Coronary artery (tissue), 2 donors: ENCODE data around the gene FOXF1.

Source experiments
- DNase-seq: peaks from one replicate; pipeline ENCODE4 v3.0.0-alpha.2; 2017; ENCODE audit warnings: low spot score
- H3K27ac ChIP-seq, 2 donors: fragments of 200-600 bp; sonication (generic); one replicate each; pipeline ENCODE4 v1.5.1; 2016 to 2019
- H3K4me3 ChIP-seq: fragments of 200-600 bp; sonication (generic); 2 replicates; pipeline ENCODE4 v1.5.1; 2016; ENCODE audit warnings: mild to moderate bottlenecking, moderate library complexity
- TF ChIP-seq, protein P1 (sequence below): fragments of 200-600 bp; sonication (generic); IDR thresholded peaks from one replicate; pipeline ENCODE4 v1.5.1; 2019; ENCODE audit warnings: antibody characterized with exemption

The FOXF1 gene

DNA sequence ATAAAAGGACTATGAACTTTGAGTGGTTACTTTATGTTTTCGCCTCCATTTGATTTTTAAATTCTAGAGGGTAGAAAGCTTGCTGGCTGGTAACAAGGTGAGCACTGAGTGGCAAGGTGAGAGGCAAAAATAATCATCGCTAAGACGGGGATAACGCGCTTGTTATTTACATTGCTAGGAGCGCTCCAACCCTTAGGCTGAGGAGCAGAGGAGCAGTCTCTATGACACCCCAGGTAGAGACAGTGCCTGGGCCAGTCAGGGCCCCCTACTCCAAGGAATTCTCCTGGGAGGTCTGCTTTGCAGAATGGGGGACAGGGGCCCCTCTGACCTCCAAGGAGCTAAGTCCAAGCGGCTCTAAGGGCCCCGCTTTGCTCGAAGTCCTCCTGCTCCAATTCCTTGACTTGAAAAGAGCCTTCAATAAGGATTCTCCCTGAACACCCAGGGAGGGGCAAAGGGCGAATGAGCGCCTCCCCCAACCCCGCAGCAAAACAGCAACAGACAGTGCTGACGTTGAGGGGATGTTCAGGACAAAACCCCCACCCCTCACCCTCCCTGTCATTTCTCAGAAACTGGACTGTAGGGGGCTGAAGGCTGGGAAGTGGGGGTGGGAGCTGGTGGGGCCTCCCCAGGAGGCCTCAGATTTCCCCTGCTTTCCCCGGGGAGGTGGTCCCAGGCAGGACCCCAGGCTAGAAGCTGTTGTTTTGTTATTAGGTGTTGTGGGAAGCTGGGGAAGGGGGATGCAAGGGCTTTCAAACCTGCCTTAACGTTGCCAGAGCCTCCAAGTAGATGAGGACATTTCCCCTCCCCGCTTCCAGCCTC, 10.2 kb upstream of the FOXF1 start:
- TF ChIP-seq, protein P1, sequence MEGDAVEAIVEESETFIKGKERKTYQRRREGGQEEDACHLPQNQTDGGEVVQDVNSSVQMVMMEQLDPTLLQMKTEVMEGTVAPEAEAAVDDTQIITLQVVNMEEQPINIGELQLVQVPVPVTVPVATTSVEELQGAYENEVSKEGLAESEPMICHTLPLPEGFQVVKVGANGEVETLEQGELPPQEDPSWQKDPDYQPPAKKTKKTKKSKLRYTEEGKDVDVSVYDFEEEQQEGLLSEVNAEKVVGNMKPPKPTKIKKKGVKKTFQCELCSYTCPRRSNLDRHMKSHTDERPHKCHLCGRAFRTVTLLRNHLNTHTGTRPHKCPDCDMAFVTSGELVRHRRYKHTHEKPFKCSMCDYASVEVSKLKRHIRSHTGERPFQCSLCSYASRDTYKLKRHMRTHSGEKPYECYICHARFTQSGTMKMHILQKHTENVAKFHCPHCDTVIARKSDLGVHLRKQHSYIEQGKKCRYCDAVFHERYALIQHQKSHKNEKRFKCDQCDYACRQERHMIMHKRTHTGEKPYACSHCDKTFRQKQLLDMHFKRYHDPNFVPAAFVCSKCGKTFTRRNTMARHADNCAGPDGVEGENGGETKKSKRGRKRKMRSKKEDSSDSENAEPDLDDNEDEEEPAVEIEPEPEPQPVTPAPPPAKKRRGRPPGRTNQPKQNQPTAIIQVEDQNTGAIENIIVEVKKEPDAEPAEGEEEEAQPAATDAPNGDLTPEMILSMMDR: no peak
- no peak overlapping the region for H3K27ac ChIP-seq
- DNase-seq: no peak
- no peak overlapping the region for H3K4me3 ChIP-seq

DNA sequence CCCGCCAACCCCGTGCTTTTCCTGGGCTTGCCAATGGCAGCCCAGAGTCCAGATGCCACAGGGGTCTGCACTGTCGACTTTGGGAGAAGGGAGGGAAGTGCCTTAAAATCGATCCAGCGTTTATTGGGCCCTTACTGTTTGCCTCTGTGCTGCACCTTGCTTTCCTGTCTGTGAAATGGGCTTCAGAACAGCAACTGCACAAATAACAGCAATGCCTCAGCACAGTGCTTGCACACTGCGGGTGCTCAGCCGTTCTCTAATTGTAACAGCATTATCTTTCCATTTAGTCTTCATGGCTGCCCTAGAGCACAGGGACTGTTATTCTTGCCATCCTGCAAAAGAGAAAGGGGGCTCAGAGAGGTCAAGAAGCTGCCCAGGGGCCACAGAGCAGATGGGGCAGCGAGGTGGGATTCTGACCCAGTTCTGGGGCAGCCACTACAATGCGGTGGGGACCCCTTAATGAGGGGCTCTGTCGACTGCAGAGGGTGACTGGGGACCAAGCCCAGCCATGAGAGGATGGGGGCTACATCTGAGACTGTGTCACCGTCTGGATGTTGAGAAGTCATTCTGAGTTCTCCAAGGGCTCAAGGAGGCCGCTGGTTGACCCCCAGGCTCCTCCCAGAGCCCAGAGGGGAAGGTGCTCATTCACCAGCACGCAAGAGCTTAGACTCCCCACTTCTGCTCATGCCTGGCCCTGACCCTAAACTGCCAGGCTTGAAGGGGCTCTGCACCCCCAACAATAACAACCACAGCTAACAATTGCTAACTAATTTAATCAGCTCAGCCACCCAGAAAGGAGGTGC, 9.4 kb upstream of the FOXF1 start:
- TF ChIP-seq, protein P1: no peak
- H3K4me3 ChIP-seq: no peak overlapping the region
- H3K27ac ChIP-seq: no peak overlapping the region

DNA sequence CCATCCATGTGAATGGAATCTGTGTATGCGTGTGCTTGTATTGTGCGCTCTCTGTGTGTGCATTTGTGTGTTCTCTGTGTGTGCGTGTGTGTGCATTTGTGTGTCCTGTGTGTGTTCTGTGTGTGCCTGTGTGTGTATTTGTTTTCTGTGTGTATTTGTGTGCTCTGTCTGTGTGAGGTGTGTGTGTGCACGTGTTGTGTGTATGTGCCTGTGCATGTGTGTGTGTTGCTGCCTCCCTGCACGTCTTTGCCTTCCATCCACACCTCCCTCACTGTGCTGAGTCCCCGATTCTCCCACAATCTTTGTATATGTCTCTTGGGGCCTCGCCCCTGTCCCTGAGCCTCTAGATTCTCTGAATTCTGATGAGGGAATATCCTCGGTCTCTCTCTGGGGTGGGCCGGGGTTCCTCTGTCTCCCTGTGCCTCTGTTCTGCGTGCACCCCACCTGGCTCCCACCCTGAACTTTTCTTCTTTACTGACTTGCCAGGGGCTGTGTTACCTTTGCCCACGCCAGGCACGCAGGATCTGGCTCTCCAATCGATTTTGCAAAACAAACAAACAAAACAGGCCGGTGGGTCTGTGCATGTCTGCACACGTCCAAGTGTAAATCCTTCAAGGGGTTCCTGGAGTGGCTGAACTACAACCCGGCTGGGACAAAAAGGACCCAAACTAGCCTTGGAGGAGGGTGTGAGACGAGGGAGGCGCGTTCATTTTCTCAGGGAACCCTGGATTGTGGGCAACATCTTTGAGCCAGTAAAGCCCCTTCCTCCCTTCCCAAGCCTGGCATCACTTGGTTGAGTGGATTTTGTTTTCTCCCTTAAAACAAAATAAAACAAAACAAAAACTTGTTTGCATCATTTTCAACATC, 8.1 kb upstream of the FOXF1 start:
- no peak for DNase-seq

More for the DNA sequence above, 9.4 kb upstream of the FOXF1 start:
- no peak for DNase-seq

DNA sequence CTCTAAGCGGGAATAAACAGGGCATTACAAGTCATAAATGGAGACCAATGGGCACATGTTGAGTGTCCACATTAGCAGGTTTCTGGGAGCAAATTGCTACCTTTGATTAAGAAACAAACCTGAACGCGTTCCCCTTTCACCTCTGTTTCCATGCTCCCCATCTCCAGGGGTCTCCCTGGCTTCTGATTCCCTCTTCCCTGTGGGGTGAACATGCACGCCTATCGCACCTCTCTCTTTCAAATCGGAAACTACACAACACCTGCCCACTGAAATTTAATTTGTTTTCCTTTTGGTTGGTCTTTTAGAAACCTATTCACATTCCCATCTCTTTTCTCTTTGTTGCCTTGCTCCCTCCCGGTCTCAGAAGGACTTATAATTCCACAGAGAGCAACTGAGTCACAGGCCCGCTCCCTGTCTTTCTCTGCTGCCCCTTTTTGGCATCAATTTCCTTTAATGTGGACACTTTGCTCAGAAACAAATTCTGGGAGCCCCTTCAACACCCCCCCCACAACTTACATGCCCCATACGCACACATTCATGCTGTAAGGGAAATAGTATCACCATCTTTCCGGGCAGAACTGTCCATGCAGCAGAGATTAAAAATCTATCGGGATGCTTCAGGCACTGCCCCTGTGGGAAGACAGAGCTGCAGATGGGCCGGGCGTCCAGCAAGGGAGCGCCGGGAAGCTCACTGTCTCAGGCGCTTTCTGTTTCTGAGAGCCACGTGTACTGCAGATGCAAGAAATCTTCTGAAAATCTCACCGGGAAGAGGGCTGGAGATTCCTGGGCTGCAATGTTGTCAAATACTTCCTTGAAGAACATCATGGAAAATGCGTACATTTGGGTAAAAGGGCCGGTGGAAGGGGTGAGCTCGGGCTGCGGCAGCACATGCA, 7.2 kb upstream of the FOXF1 start:
- Histone ChIP-seq H3K27ac (no peak overlapping the region), H3K4me3 (no peak overlapping the region)
- no peak for DNase-seq
- TF ChIP-seq, protein P1: no peak

More for the DNA sequence above, 8.1 kb upstream of the FOXF1 start:
- no peak overlapping the region for H3K4me3 ChIP-seq
- TF ChIP-seq, protein P1: no peak
- H3K27ac ChIP-seq: no peak overlapping the region

DNA sequence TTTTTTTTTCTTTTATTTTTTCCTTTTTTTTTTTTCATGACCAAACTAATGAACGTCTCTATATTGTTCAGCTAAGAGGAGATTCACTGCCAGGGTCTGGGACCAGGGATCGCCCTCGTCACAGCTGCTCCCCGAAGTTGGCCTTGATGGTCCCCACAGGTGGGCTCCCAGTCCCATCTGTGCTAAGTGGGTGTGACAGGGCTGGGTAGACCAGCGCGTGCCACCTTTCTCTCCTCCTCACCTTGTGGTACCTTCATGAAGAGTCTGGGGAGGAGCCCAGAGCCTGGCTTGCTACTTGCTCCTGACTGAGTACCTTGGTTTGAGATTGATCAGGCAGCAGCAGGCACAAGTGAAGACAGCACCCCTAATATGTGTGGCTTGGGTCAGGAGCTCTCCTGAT, 6.5 kb upstream of the FOXF1 start:
- no peak overlapping the region for H3K4me3 ChIP-seq

More for the DNA sequence above, 6.5 kb upstream of the FOXF1 start:
- no peak for DNase-seq
- no peak overlapping the region for H3K27ac ChIP-seq
- TF ChIP-seq, protein P1: no peak
